HEK293 (cell line): ENCODE measurements around the gene PTGDR2.
A peak's percentile ranks its signal among the peaks of the same experiment; 100 is the strongest.

ENCODE experiments used
- BCL6B ChIP-seq: fragments of 450-650 bp; formaldehyde crosslinking; IDR thresholded peaks from 2 replicates; pipeline ENCODE4 v1.5.1; 2017; ENCODE audit warnings: missing biosample characterization, missing genetic modification characterization
- EGR2 ChIP-seq: fragments of 450-650 bp; formaldehyde crosslinking; IDR thresholded peaks from 2 replicates; pipeline ENCODE4 v1.5.1; 2016; ENCODE audit warnings: low read depth, missing biosample characterization, missing genetic modification characterization
- INSM2 ChIP-seq: fragments of 450-650 bp; formaldehyde crosslinking; IDR thresholded peaks from 2 replicates; pipeline ENCODE4 v1.5.1; 2016; ENCODE audit warnings: missing biosample characterization, missing genetic modification characterization
- KLF9 ChIP-seq: fragments of 450-650 bp; formaldehyde crosslinking; IDR thresholded peaks from 2 replicates; pipeline ENCODE4 v1.5.1; 2016; ENCODE audit warnings: missing biosample characterization, missing genetic modification characterization, low read depth
- OVOL3 ChIP-seq: fragments of 450-650 bp; formaldehyde crosslinking; IDR thresholded peaks from 2 replicates; pipeline ENCODE4 v1.5.1; 2016; ENCODE audit warnings: missing biosample characterization, missing genetic modification characterization
- SP2 ChIP-seq: fragments of 450-650 bp; formaldehyde crosslinking; IDR thresholded peaks from 2 replicates; pipeline ENCODE4 v1.5.1; 2016; ENCODE audit warnings: missing biosample characterization, missing genetic modification characterization
- ZBTB1 ChIP-seq: fragments of 450-650 bp; formaldehyde crosslinking; IDR thresholded peaks from 2 replicates; pipeline ENCODE4 v1.5.1; 2016; ENCODE audit warnings: missing biosample characterization, missing genetic modification characterization
- ZBTB44 ChIP-seq: fragments of 450-650 bp; IDR thresholded peaks from 2 replicates; pipeline ENCODE4 v1.5.1; 2018; ENCODE audit warnings: missing biosample characterization, mild to moderate bottlenecking, missing genetic modification characterization
- ZBTB7A ChIP-seq: fragments of 450-650 bp; formaldehyde crosslinking; IDR thresholded peaks from 2 replicates; pipeline ENCODE4 v1.5.1; 2016; ENCODE audit warnings: low read depth, missing biosample characterization, missing genetic modification characterization
- ZIC2 ChIP-seq: fragments of 450-650 bp; formaldehyde crosslinking; IDR thresholded peaks from 2 replicates; pipeline ENCODE4 v1.5.1; 2016; ENCODE audit warnings: missing biosample characterization, missing genetic modification characterization
- ZNF121 ChIP-seq: fragments of 450-650 bp; formaldehyde crosslinking; IDR thresholded peaks from 2 replicates; pipeline ENCODE4 v1.5.1; 2016; ENCODE audit warnings: missing biosample characterization, missing genetic modification characterization
- ZNF133 ChIP-seq: fragments of 450-650 bp; formaldehyde crosslinking; IDR thresholded peaks from 2 replicates; pipeline ENCODE4 v1.5.1; 2016; ENCODE audit warnings: missing biosample characterization, missing genetic modification characterization
- ZNF140 ChIP-seq: fragments of 450-650 bp; formaldehyde crosslinking; IDR thresholded peaks from 2 replicates; pipeline ENCODE4 v1.5.1; 2016; ENCODE audit warnings: missing biosample characterization, missing genetic modification characterization
- ZNF155 ChIP-seq: fragments of 450-650 bp; formaldehyde crosslinking; IDR thresholded peaks from 2 replicates; pipeline ENCODE4 v1.5.1; 2016; ENCODE audit warnings: missing biosample characterization, missing genetic modification characterization
- ZNF211 ChIP-seq: fragments of 450-650 bp; formaldehyde crosslinking; IDR thresholded peaks from 2 replicates; pipeline ENCODE4 v1.5.1; 2016; ENCODE audit warnings: low read depth, missing biosample characterization, missing genetic modification characterization
- ZNF280D ChIP-seq: fragments of 450-650 bp; formaldehyde crosslinking; IDR thresholded peaks from 2 replicates; pipeline ENCODE4 v1.5.1; 2016; ENCODE audit warnings: missing biosample characterization, missing genetic modification characterization
- ZNF391 ChIP-seq: fragments of 450-650 bp; formaldehyde crosslinking; IDR thresholded peaks from 2 replicates; pipeline ENCODE4 v1.5.1; 2016; ENCODE audit warnings: low read depth, missing biosample characterization, missing genetic modification characterization, borderline replicate concordance
- ZNF398 ChIP-seq: fragments of 450-650 bp; formaldehyde crosslinking; IDR thresholded peaks from 2 replicates; pipeline ENCODE4 v1.5.1; 2017; ENCODE audit warnings: missing biosample characterization, missing genetic modification characterization
- ZNF548 ChIP-seq: fragments of 450-650 bp; formaldehyde crosslinking; IDR thresholded peaks from 2 replicates; pipeline ENCODE4 v1.5.1; 2016; ENCODE audit warnings: missing biosample characterization, missing genetic modification characterization
- ZNF549 ChIP-seq: fragments of 450-650 bp; IDR thresholded peaks from 2 replicates; pipeline ENCODE4 v1.5.1; 2018; ENCODE audit warnings: missing biosample characterization, missing genetic modification characterization, mild to moderate bottlenecking, inconsistent platforms, moderate library complexity
- ZNF596 ChIP-seq: fragments of 450-650 bp; IDR thresholded peaks from 2 replicates; pipeline ENCODE4 v1.5.0; 2018; ENCODE audit warnings: missing biosample characterization, mild to moderate bottlenecking, missing genetic modification characterization, moderate library complexity
- ZNF624 ChIP-seq: fragments of 450-650 bp; formaldehyde crosslinking; IDR thresholded peaks from 2 replicates; pipeline ENCODE4 v1.5.1; 2017; ENCODE audit warnings: missing biosample characterization, missing genetic modification characterization
- ZNF626 ChIP-seq: fragments of 450-650 bp; sonication (Bioruptor Pico); formaldehyde crosslinking; IDR thresholded peaks from 2 replicates; pipeline ENCODE4 v1.5.1; 2018; ENCODE audit warnings: missing biosample characterization, missing genetic modification characterization, inconsistent platforms
- ZNF670 ChIP-seq: fragments of 450-650 bp; formaldehyde crosslinking; IDR thresholded peaks from 2 replicates; pipeline ENCODE4 v1.5.1; 2016; ENCODE audit warnings: missing biosample characterization, missing genetic modification characterization, low read depth
- ZNF791 ChIP-seq: fragments of 450-650 bp; formaldehyde crosslinking; IDR thresholded peaks from 2 replicates; pipeline ENCODE4 v1.5.1; 2016; ENCODE audit warnings: missing biosample characterization, missing genetic modification characterization
- ZNF843 ChIP-seq: fragments of 450-650 bp; formaldehyde crosslinking; IDR thresholded peaks from 2 replicates; pipeline ENCODE4 v1.5.1; 2016; ENCODE audit warnings: missing biosample characterization, missing genetic modification characterization
- ZSCAN5A ChIP-seq: fragments of 450-650 bp; formaldehyde crosslinking; IDR thresholded peaks from 2 replicates; pipeline ENCODE4 v1.5.1; 2016; ENCODE audit warnings: missing biosample characterization, missing genetic modification characterization

PTGDR2 gene

GRCh38 chr11:60841797-60842667 is 13.7 kb downstream of the PTGDR2 start, which contains the start of gene CCDC86 (continued):
- TF ChIP-seq ZNF280D (tag by site-specific recombination) (0 out of 2 replicates have a peak, but pooled peaks have one; percentile 48), OVOL3 (tag by site-specific recombination) (no peak), BCL6B (tag by site-specific recombination) (no peak), ZNF670 (tag by site-specific recombination) (no peak), ZNF624 (tag by site-specific recombination) (no peak), ZNF626 (tag by site-specific recombination) (no peak), KLF9 (tag by site-specific recombination) (peak; percentile 77), SP2 (peak; percentile 75), ZNF155 (no peak), ZNF140 (tag by site-specific recombination) (no peak), ZBTB1 (no peak), ZIC2 (tag by site-specific recombination) (0 out of 2 replicates have a peak, but pooled peaks have one; percentile 33), ZNF391 (tag by site-specific recombination) (0 out of 2 replicates have a peak, but pooled peaks have one; percentile 41), ZNF398 (tag by site-specific recombination) (peak; percentile 81), ZNF596 (no peak), ZNF133 (tag by site-specific recombination) (no peak), ZNF549 (tag by site-specific recombination) (no peak), ZNF843 (tag by site-specific recombination) (peak; percentile 58), EGR2 (tag by site-specific recombination) (peak; percentile 28; the same call in 1 of the 2 replicates), ZNF548 (tag by site-specific recombination) (no peak), ZBTB7A (tag by site-specific recombination) (no peak; the same call in 1 of the 2 replicates), ZNF791 (tag by site-specific recombination) (no peak), ZNF121 (tag by site-specific recombination) (no peak), ZNF211 (tag by site-specific recombination) (no peak), ZSCAN5A (tag by site-specific recombination) (no peak), ZBTB44 (tag by site-specific recombination) (no peak), INSM2 (tag by site-specific recombination) (0 out of 2 replicates have a peak, but pooled peaks have one; percentile 33)
